HG02798 (cell line): ENCODE data around the gene PMVK.
"Not testable (repeated sequence)": the region's sequence is repeated elsewhere in the genome, so short reads cannot be mapped to it uniquely, and the experiment has no call there.

Experiments used
- ATAC-seq: cut with Tn5 transposase; IDR thresholded peaks from one replicate; pipeline ENCODE4 v1.9.1; 2021; ENCODE audit warnings: mild to moderate bottlenecking; ENCODE audit not compliant: unreplicated experiment, poor library complexity

The PMVK gene

GRCh38 chr1:154926201-154926600 is 10.3 kb downstream of the PMVK start:
- no peak for ATAC-seq

GRCh38 chr1:154925335-154926170 is 11.0 kb downstream of the PMVK start:
- ATAC-seq, result no peak

- ATAC-seq, result no peak
Observed at GRCh38 chr1:154923695-154924094, 12.8 kb downstream of the PMVK start.

- ATAC-seq, result no peak
Observed at GRCh38 chr1:154913273-154913672, 23.2 kb downstream of the PMVK start.

- no peak for ATAC-seq
Observed at GRCh38 chr1:154912755-154913154, 23.8 kb downstream of the PMVK start.

GRCh38 chr1:154911691-154912550 is 24.6 kb downstream of the PMVK start:
- no peak for ATAC-seq

- ATAC-seq, result no peak
Observed at GRCh38 chr1:154910851-154911250, 25.7 kb downstream of the PMVK start.

GRCh38 chr1:154908937-154909336 is 27.6 kb downstream of the PMVK start:
- no peak for ATAC-seq

- not testable (repeated sequence) for ATAC-seq
Observed at GRCh38 chr1:154908129-154908528, 28.4 kb downstream of the PMVK start.

- ATAC-seq, result no peak
Observed at GRCh38 chr1:154906621-154907081, 29.9 kb downstream of the PMVK start.

GRCh38 chr1:154902938-154903566 is 33.5 kb downstream of the PMVK start:
- ATAC-seq, result no peak

- no peak for ATAC-seq
Observed at GRCh38 chr1:154901591-154901990, 34.9 kb downstream of the PMVK start.

GRCh38 chr1:154899041-154899440 is 37.5 kb downstream of the PMVK start:
- no peak for ATAC-seq

- ATAC-seq, result no peak
Observed at GRCh38 chr1:154896771-154897286, 39.7 kb downstream of the PMVK start.

GRCh38 chr1:154895798-154896197 is 40.7 kb downstream of the PMVK start:
- no peak for ATAC-seq

- no peak for ATAC-seq
Observed at GRCh38 chr1:154891452-154891851, 45.1 kb downstream of the PMVK start.

- ATAC-seq, result no peak
Observed at GRCh38 chr1:154888757-154889156, 47.8 kb downstream of the PMVK start.

- ATAC-seq, result no peak
Observed at GRCh38 chr1:154886281-154887015, 50.1 kb downstream of the PMVK start.

GRCh38 chr1:154884869-154885701 is 51.4 kb downstream of the PMVK start:
- ATAC-seq, result no peak
